Smooth muscle cell (in vitro differentiated cells): ENCODE measurements around the gene SATL1. TPM values are rescaled to one million over a fixed set of nuclear protein-coding genes. Genes with fewer than 3 reads are reported as not detected.

Source experiments
- DNase-seq: peaks from one replicate; lab custom pipeline; 2025; ENCODE audit not compliant: unreplicated experiment; lab: John Stamatoyannopoulos, UW
- H2AFZ ChIP-seq: fragments of 200-600 bp; sonication (generic); 2 replicates; pipeline ENCODE4 v1.6.0; 2016; ENCODE audit warnings: antibody characterized with exemption, low read depth, mild to moderate bottlenecking
- H3F3A ChIP-seq: fragments of 200-600 bp; sonication (generic); 2 replicates; pipeline ENCODE4 v1.6.0; 2017; ENCODE audit warnings: antibody characterized with exemption, low read depth
- H3K27ac ChIP-seq: fragments of 200-600 bp; sonication (generic); 2 replicates; pipeline ENCODE4 v1.5.1; 2016; ENCODE audit warnings: low read depth, mild to moderate bottlenecking
- H3K27me3 ChIP-seq: fragments of 200-600 bp; sonication (generic); 2 replicates; pipeline ENCODE4 v1.6.1; 2016; ENCODE audit warnings: low read depth, mild to moderate bottlenecking
- H3K36me3 ChIP-seq: fragments of 200-600 bp; sonication (generic); 2 replicates; pipeline ENCODE4 v1.5.1; 2016; ENCODE audit warnings: low read depth
- H3K4me1 ChIP-seq: fragments of 200-600 bp; sonication (generic); 2 replicates; pipeline ENCODE4 v1.5.1; 2016; ENCODE audit warnings: low read depth
- H3K4me2 ChIP-seq: fragments of 200-600 bp; sonication (generic); 2 replicates; pipeline ENCODE4 v1.6.0; 2016; ENCODE audit warnings: mild to moderate bottlenecking
- H3K4me3 ChIP-seq: fragments of 200-600 bp; sonication (generic); 2 replicates; pipeline ENCODE4 v1.5.1; 2016; ENCODE audit warnings: mild to moderate bottlenecking
- H3K79me2 ChIP-seq: fragments of 200-600 bp; sonication (generic); 2 replicates; pipeline ENCODE4 v1.6.0; 2016; ENCODE audit warnings: low read depth, mild to moderate bottlenecking
- H3K9ac ChIP-seq: fragments of 200-600 bp; sonication (generic); 2 replicates; pipeline ENCODE4 v1.6.0; 2016; ENCODE audit warnings: low read depth
- H3K9me3 ChIP-seq: fragments of 200-600 bp; sonication (generic); replicated peaks from 2 replicates; pipeline ENCODE4 v1.5.1; 2016; ENCODE audit warnings: low read depth
- H4K20me1 ChIP-seq: fragments of 200-600 bp; sonication (generic); 2 replicates; pipeline ENCODE4 v1.6.0; 2016; ENCODE audit warnings: low read depth
- CTCF ChIP-seq: fragments of 200-600 bp; sonication (generic); IDR thresholded peaks from 2 replicates; pipeline ENCODE4 v1.5.1; 2017; ENCODE audit warnings: borderline replicate concordance, mild to moderate bottlenecking, antibody characterized with exemption; ENCODE audit not compliant: insufficient read depth, poor library complexity, severe bottlenecking
- WGBS: methylation state at CpG from one replicate; pipeline ENCODE4 v1.1.7; 2016; ENCODE audit warnings: low lambda C conversion rate; 5-methylcytosine and 5-hydroxymethylcytosine counted together
- polyA plus RNA-seq: library from polyadenylated mRNA; unstranded; fragments of >200 nt; fragmentation: Nextera tagmentation; extraction: Ambion mirVana; gene quantifications from 2 replicates; pipeline ENCODE4 v1.2.1, GENCODE V29; 2016
- total RNA-seq: library from RNA; depleted of rRNA; stranded (reverse); fragments of >200 nt; gene quantifications from 2 replicates; pipeline ENCODE4 v1.2.3, GENCODE V29; 2014

The SATL1 gene
- total and polyA plus RNA-seq, 2 experiments from 2014 or later: 0.11 TPM; not detected in 1

GRCh38 chrX:85243155-85243554 is 424 bp downstream of the SATL1 start:
- H3K9me3 ChIP-seq: no peaks in the 10 kb centered on the region
- H3K36me3 ChIP-seq: no peaks in the 10 kb centered on the region
- no peak for DNase-seq
- no peaks in the 10 kb centered on the region for H3F3A ChIP-seq
- peaks cover 6% of the 10 kb centered on the region for H4K20me1 ChIP-seq
- H2AFZ ChIP-seq: peak overlapping the region; percentile 79
- no peak for TF ChIP-seq CTCF
- H3K27ac ChIP-seq: peak overlapping the region; percentile 68
- H3K4me3 ChIP-seq: peak overlapping the region; percentile 67
- peak overlapping the region; percentile 82 for H3K4me2 ChIP-seq
- peaks cover 17% of the 10 kb centered on the region for H3K79me2 ChIP-seq
- peak overlapping the region; percentile 76 for H3K9ac ChIP-seq
- H3K27me3 ChIP-seq: no peaks in the 10 kb centered on the region
- H3K4me1 ChIP-seq: no peaks in the 10 kb centered on the region
- WGBS: 52% methylated on average over 2 of the region's 2 CpGs

GRCh38 chrX:85223359-85223758 is 20.2 kb downstream of the SATL1 start:
- no peaks in the 10 kb centered on the region for H3K27me3 ChIP-seq
- H3K4me1 ChIP-seq: no peaks in the 10 kb centered on the region
- no peak overlapping the region for H3K4me3 ChIP-seq
- H3F3A ChIP-seq: no peaks in the 10 kb centered on the region
- H3K36me3 ChIP-seq: no peaks in the 10 kb centered on the region
- H3K4me2 ChIP-seq: no peak overlapping the region
- no peak for TF ChIP-seq CTCF
- no peaks in the 10 kb centered on the region for H4K20me1 ChIP-seq
- no peak overlapping the region for H3K27ac ChIP-seq
- DNase-seq: no peak
- no peak overlapping the region for H2AFZ ChIP-seq
- H3K9me3 ChIP-seq: no peaks in the 10 kb centered on the region
- H3K79me2 ChIP-seq: no peaks in the 10 kb centered on the region
- WGBS: 77% methylated on average over 2 of the region's 2 CpGs
- no peak overlapping the region for H3K9ac ChIP-seq

GRCh38 chrX:85221361-85221760 is 22.2 kb downstream of the SATL1 start:
- 66% methylated on average over 1 of the region's 1 CpG for WGBS
- Histone ChIP-seq H3K27me3 (no peaks in the 10 kb centered on the region), H2AFZ (no peak overlapping the region), H3F3A (no peaks in the 10 kb centered on the region), H3K9me3 (no peaks in the 10 kb centered on the region), H3K4me3 (no peak overlapping the region), H3K4me2 (no peak overlapping the region), H3K36me3 (no peaks in the 10 kb centered on the region), H3K9ac (no peak overlapping the region), H3K27ac (no peak overlapping the region), H4K20me1 (no peaks in the 10 kb centered on the region), H3K4me1 (no peaks in the 10 kb centered on the region), H3K79me2 (no peaks in the 10 kb centered on the region)
- TF ChIP-seq CTCF: no peak
- DNase-seq: no peak

- no peaks in the 10 kb centered on the region for H3K9me3 ChIP-seq
- no peaks in the 10 kb centered on the region for H3K79me2 ChIP-seq
- DNase-seq: no peak
- no peaks in the 10 kb centered on the region for H3K36me3 ChIP-seq
- no peak overlapping the region for H3K9ac ChIP-seq
- no peaks in the 10 kb centered on the region for H3K4me1 ChIP-seq
- no peak overlapping the region for H3K4me2 ChIP-seq
- H2AFZ ChIP-seq: no peak overlapping the region
- no peak overlapping the region for H3K4me3 ChIP-seq
- WGBS: 72% methylated on average over 1 of the region's 1 CpG
- no peaks in the 10 kb centered on the region for H4K20me1 ChIP-seq
- H3F3A ChIP-seq: no peaks in the 10 kb centered on the region
- no peak for TF ChIP-seq CTCF
- H3K27me3 ChIP-seq: no peaks in the 10 kb centered on the region
- no peak overlapping the region for H3K27ac ChIP-seq
Measured at GRCh38 chrX:85215946-85216345, 27.6 kb downstream of the SATL1 start.
